Loucy (cell line): ENCODE results near the gene HBS1L.

ENCODE experiments used
- H2AFZ ChIP-seq: fragments of 200-600 bp; sonication (generic); 2 replicates; pipeline ENCODE4 v1.6.0; 2016; ENCODE audit warnings: antibody characterized with exemption, mild to moderate bottlenecking, low read length, moderate library complexity
- H3F3A ChIP-seq: fragments of 200-600 bp; 2 replicates; pipeline ENCODE4 v1.6.0; 2016; ENCODE audit warnings: antibody characterized with exemption, low read depth, mild to moderate bottlenecking
- H3K27me3 ChIP-seq: fragments of 200-600 bp; sonication (generic); 2 replicates; pipeline ENCODE4 v1.6.1; 2014; ENCODE audit warnings: low read length, mild to moderate bottlenecking; ENCODE audit not compliant: insufficient read depth, poor library complexity, severe bottlenecking
- H3K36me3 ChIP-seq: fragments of 200-600 bp; sonication (generic); 2 replicates; pipeline ENCODE4 v1.6.1; 2016; ENCODE audit warnings: low read length; ENCODE audit not compliant: insufficient read depth
- H3K4me1 ChIP-seq: fragments of 200-600 bp; sonication (generic); 2 replicates; pipeline ENCODE4 v1.5.1; 2014; ENCODE audit warnings: low read length, mild to moderate bottlenecking; ENCODE audit not compliant: insufficient read depth, poor library complexity, severe bottlenecking
- H3K4me2 ChIP-seq: fragments of 200-600 bp; sonication (generic); 2 replicates; pipeline ENCODE4 v1.6.0; 2014; ENCODE audit warnings: antibody characterized with exemption, low read length, low read depth, mild to moderate bottlenecking; ENCODE audit not compliant: poor library complexity, severe bottlenecking
- H3K4me3 ChIP-seq: fragments of 200-600 bp; sonication (generic); 2 replicates; pipeline ENCODE4 v1.5.1; 2014; ENCODE audit warnings: low read length, mild to moderate bottlenecking, mixed read lengths; ENCODE audit not compliant: poor library complexity, severe bottlenecking
- H3K79me2 ChIP-seq: fragments of 200-600 bp; sonication (generic); 2 replicates; pipeline ENCODE4 v1.6.1; 2014; ENCODE audit warnings: low read length; ENCODE audit not compliant: insufficient read depth
- H3K9ac ChIP-seq: fragments of 200-600 bp; sonication (generic); 2 replicates; pipeline ENCODE4 v1.6.0; 2014; ENCODE audit warnings: mild to moderate bottlenecking, low read depth, low read length, moderate library complexity; ENCODE audit not compliant: poor library complexity, severe bottlenecking
- H3K9me2 ChIP-seq: fragments of 200-600 bp; sonication (generic); replicated peaks from 2 replicates; pipeline ENCODE4 v1.6.1; 2016; ENCODE audit warnings: low read depth, low read length, mixed read lengths
- H3K9me3 ChIP-seq: fragments of 200-600 bp; sonication (generic); 2 replicates; pipeline ENCODE4 v1.6.1; 2014; ENCODE audit warnings: mild to moderate bottlenecking, antibody characterized with exemption, low read length, low read depth; ENCODE audit not compliant: insufficient read depth
- H4K20me1 ChIP-seq: fragments of 200-600 bp; sonication (generic); 2 replicates; pipeline ENCODE4 v1.6.0; 2014; ENCODE audit warnings: antibody characterized with exemption, low read length, mild to moderate bottlenecking; ENCODE audit not compliant: insufficient read depth, poor library complexity, severe bottlenecking
- EZH2phosphoT487 ChIP-seq: fragments of 200-600 bp; IDR thresholded peaks from 2 replicates; pipeline ENCODE4 v1.6.1; 2018; ENCODE audit warnings: antibody characterized with exemption, mild to moderate bottlenecking, moderate library complexity, borderline replicate concordance
- TF ChIP-seq, protein P1 (sequence below): fragments of 200-600 bp; sonication (generic); conservative IDR thresholded peaks from 2 replicates; pipeline ENCODE4 v1.5.1; 2014; ENCODE audit warnings: mild to moderate bottlenecking, antibody characterized with exemption, low read length

HBS1L gene

DNA sequence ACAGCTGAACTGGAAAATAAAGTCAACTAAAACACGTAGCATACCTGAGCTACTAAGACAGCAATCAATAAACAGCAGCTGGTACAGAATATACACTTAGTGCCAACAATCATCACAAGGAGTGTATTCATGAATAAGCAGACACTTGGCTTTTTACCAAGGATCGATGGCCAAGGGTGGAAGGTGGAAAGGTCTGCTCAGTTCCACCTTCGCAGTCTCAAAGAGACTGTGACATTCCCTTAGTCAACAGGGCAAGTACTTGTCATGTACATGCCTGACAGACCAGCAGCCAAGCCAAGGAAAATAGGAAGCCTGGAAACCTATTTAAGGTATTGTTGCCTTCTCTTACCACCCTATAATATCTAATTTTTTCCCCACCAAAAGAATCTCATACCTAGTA lies 21.4 kb downstream of the HBS1L start:
- Histone ChIP-seq H3K4me1 (no peaks in the 10 kb centered on the region), H3K27me3 (no peaks in the 10 kb centered on the region), H3K79me2 (peaks cover 62% of the 10 kb centered on the region), H2AFZ (no peak overlapping the region), H3K9me2 (no peaks in the 10 kb centered on the region), H4K20me1 (no peaks in the 10 kb centered on the region), H3K36me3 (peaks cover 74% of the 10 kb centered on the region), H3K9me3 (no peaks in the 10 kb centered on the region), H3K4me3 (no peak overlapping the region), H3K9ac (no peak overlapping the region), H3K4me2 (no peak overlapping the region), H3F3A (no peaks in the 10 kb centered on the region; the same call in 1 of the 2 replicates)
- no peak for TF ChIP-seq EZH2phosphoT487
- TF ChIP-seq, protein P1, sequence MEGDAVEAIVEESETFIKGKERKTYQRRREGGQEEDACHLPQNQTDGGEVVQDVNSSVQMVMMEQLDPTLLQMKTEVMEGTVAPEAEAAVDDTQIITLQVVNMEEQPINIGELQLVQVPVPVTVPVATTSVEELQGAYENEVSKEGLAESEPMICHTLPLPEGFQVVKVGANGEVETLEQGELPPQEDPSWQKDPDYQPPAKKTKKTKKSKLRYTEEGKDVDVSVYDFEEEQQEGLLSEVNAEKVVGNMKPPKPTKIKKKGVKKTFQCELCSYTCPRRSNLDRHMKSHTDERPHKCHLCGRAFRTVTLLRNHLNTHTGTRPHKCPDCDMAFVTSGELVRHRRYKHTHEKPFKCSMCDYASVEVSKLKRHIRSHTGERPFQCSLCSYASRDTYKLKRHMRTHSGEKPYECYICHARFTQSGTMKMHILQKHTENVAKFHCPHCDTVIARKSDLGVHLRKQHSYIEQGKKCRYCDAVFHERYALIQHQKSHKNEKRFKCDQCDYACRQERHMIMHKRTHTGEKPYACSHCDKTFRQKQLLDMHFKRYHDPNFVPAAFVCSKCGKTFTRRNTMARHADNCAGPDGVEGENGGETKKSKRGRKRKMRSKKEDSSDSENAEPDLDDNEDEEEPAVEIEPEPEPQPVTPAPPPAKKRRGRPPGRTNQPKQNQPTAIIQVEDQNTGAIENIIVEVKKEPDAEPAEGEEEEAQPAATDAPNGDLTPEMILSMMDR = no peak

DNA sequence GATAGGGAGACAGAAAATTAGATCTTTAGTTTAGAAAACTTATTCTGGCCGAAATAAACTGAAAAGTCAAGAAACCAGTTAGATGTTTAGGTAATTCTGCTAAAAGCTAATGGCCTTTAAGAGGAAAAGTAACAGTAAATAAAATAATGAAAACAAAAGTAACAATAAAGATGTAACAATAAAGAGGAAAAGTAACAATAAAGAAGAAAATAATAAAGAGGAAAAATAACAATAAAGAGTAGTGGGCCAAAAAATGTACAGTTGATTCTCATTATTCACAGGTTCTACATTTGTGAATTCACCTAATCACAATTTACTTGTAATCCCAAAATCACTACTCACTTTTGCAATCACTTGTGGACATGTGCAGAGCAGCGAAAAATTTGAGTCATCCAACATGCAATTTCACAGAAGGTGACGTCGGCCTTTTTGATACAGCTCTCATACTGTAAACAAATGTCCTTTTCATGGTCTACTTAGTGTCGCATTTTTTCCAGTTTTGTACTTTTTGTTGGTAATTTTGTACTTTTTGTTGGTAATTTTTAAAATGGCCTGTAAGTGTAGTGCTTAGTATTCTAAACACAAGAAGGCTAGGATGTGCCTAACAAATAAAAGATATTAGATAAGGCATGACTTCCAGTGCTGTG lies 24.0 kb downstream of the HBS1L start:
- Histone ChIP-seq H3K79me2 (peaks cover 74% of the 10 kb centered on the region), H2AFZ (no peak overlapping the region), H3K36me3 (peaks cover 53% of the 10 kb centered on the region), H4K20me1 (no peaks in the 10 kb centered on the region), H3K9me3 (no peaks in the 10 kb centered on the region), H3K9ac (no peak overlapping the region), H3K9me2 (no peaks in the 10 kb centered on the region), H3K4me3 (no peak overlapping the region), H3K27me3 (no peaks in the 10 kb centered on the region), H3K4me1 (no peaks in the 10 kb centered on the region), H3K4me2 (no peak overlapping the region), H3F3A (0 out of 2 replicates have a peak, but pooled peaks cover 2% of the 10 kb centered on the region)
- TF ChIP-seq, protein P1 = no peak
- no peak for TF ChIP-seq EZH2phosphoT487

DNA sequence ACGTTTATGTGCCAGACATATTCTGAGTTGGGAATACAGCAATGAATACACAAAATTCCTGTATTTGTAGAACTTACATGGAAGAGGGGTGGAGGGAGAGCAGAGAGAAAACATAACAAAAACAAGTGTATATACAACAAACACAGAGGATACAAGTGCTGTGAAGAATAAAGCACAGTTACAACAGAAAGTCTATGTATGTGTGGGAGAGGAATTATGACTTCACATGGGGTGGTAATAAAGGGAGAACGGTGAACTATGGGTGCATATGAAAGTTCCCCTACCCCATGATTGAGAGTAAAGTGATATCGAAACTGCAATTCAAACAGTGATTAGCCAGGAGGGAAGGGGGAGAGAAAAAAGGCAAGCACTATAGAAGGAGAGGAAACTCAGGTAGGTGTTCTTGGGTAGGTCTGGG lies 24.6 kb downstream of the HBS1L start:
- Histone ChIP-seq H3K27me3 (no peaks in the 10 kb centered on the region), H4K20me1 (no peaks in the 10 kb centered on the region), H2AFZ (no peak overlapping the region), H3K79me2 (peaks cover 79% of the 10 kb centered on the region), H3K9me3 (no peaks in the 10 kb centered on the region), H3K36me3 (peaks cover 51% of the 10 kb centered on the region), H3K4me1 (peaks cover 5% of the 10 kb centered on the region), H3K9me2 (no peaks in the 10 kb centered on the region), H3K4me2 (no peak overlapping the region), H3F3A (0 out of 2 replicates have a peak, but pooled peaks cover 2% of the 10 kb centered on the region), H3K9ac (no peak overlapping the region), H3K4me3 (no peak overlapping the region)
- TF ChIP-seq EZH2phosphoT487 = no peak
- TF ChIP-seq, protein P1 = no peak
